ENCODE data around the gene AKT3.

DNA sequence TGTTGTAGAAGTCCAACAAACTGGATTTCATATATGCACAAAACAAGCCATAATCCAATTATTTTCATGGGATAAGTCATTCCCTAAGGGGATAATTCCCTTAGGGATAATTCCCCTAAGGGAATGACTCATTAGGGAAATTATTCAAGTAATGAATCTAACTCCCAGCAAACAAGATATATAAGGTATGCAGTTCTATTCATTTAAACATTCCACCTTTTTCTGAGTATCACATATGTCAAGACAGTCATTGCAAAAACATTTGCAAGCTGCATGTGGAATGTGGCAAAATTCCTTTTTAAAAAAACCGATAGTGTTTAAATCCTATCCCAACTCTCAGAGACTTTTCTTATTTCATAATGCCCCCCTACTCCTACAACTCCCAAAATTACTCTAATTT is 131.2 kb downstream of the AKT3 start:
- TF ChIP-seq, protein P1, sequence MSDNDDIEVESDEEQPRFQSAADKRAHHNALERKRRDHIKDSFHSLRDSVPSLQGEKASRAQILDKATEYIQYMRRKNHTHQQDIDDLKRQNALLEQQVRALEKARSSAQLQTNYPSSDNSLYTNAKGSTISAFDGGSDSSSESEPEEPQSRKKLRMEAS (IDR thresholded peaks at IDR 0.05), result no peak
- TF ChIP-seq CEBPB (IDR thresholded peaks at IDR 0.05), result no peak
- no peak for TF ChIP-seq FOXM1 (IDR thresholded peaks at IDR 0.05; ENCODE audit: borderline replicate concordance, low read depth)
- no peak for TF ChIP-seq REST (IDR thresholded peaks at IDR 0.05; ENCODE audit: low read depth)
- no peak for TF ChIP-seq RAD21 (IDR thresholded peaks at IDR 0.05; ENCODE audit: low read depth)
- TF ChIP-seq NFIC (IDR thresholded peaks at IDR 0.05), result no peak
- TF ChIP-seq EP300 (IDR thresholded peaks at IDR 0.05; ENCODE audit: borderline replicate concordance), result no peak
- no peak for TF ChIP-seq TAF1 (IDR thresholded peaks at IDR 0.05; ENCODE audit: low read depth)
- TF ChIP-seq CREB1 (IDR thresholded peaks at IDR 0.05; ENCODE audit: low read depth), result no peak
